K562 (cell line): ENCODE measurements around the gene TERC. TPM values are rescaled to one million over a fixed set of nuclear protein-coding genes. Genes with fewer than 3 reads are reported as not detected.

Experiments used
- BCOR ChIP-seq: fragments of 450-650 bp; IDR thresholded peaks from 2 replicates; pipeline ENCODE4 v1.6.1; 2016
- CCNT2 ChIP-seq: IDR thresholded peaks from 2 replicates; pipeline ENCODE4 v1.6.1; 2011; ENCODE audit warnings: borderline replicate concordance, low read depth, mild to moderate bottlenecking, moderate library complexity, mixed read lengths, low read length; ENCODE audit not compliant: insufficient read length; ENCODE audit errors: extremely low read depth
- DDX20 ChIP-seq: fragments of 450-650 bp; IDR thresholded peaks from 2 replicates; pipeline ENCODE4 v1.6.1; 2016; ENCODE audit warnings: missing genetic modification characterization, low read depth, mild to moderate bottlenecking, missing compliant biosample characterization, moderate library complexity
- HNRNPUL1 ChIP-seq: fragments of 200-400 bp; formaldehyde crosslinking; IDR thresholded peaks from 2 replicates; pipeline ENCODE4 v1.6.1; 2017; ENCODE audit warnings: low read length
- LCOR ChIP-seq: sonication (generic); formaldehyde crosslinking; IDR thresholded peaks from 2 replicates; pipeline ENCODE4 v1.8.0; 2022; ENCODE audit warnings: mild to moderate bottlenecking, missing genetic modification reagents
- MYC ChIP-seq, 2 experiments: fragments of 250-450 bp in 1 of 2; sonication (Bioruptor Pico) in 1 of 2; IDR thresholded peaks; 2 replicates each; pipeline versions ENCODE4 v1.5.1 to v1.6.1; 2012 to 2021; ENCODE audit warnings: low read depth in 2 of 2, borderline replicate concordance in 1 of 2, improper control_type of control experiment in 1 of 2, low read length in 1 of 2, mild to moderate bottlenecking in 1 of 2, moderate library complexity in 1 of 2
- PHTF2 ChIP-seq: fragments of 250-450 bp; sonication (Bioruptor Pico); IDR thresholded peaks from 2 replicates; pipeline ENCODE4 v1.5.0; 2021; ENCODE audit warnings: mild to moderate bottlenecking
- XRCC5 ChIP-seq: fragments of 200-400 bp; formaldehyde crosslinking; IDR thresholded peaks from 2 replicates; pipeline ENCODE4 v1.6.1; 2017; ENCODE audit warnings: low read depth, mild to moderate bottlenecking, low read length
- ZBTB1 ChIP-seq: sonication (generic); formaldehyde crosslinking; IDR thresholded peaks from 2 replicates; pipeline ENCODE4 v1.8.1; 2023; ENCODE audit warnings: missing genetic modification reagents, low read depth, mild to moderate bottlenecking, borderline replicate concordance
- ZFP36 ChIP-seq: fragments of 150-350 bp; IDR thresholded peaks from 2 replicates; pipeline ENCODE4 v1.6.1; 2018; ENCODE audit warnings: low read length, low read depth; ENCODE audit not compliant: partially characterized antibody
- ZNF140 ChIP-seq: fragments of 250-450 bp; sonication (Bioruptor Pico); IDR thresholded peaks from 2 replicates; pipeline ENCODE4 v1.8.0; 2021; ENCODE audit warnings: moderate library complexity, mild to moderate bottlenecking, inconsistent platforms
- ZNF143 ChIP-seq: sonication (generic); formaldehyde crosslinking; IDR thresholded peaks from 2 replicates; pipeline ENCODE4 v1.9.0; 2022; ENCODE audit warnings: mild to moderate bottlenecking, missing genetic modification reagents
- ZNF41 ChIP-seq: fragments of 250-450 bp; sonication (Bioruptor Pico); conservative IDR thresholded peaks from 2 replicates; pipeline ENCODE4 v1.4.0; 2020; ENCODE audit warnings: mild to moderate bottlenecking
- polyA plus RNA-seq, 8 experiments: library from polyadenylated mRNA; depleted of rRNA in 4 of 8; stranded (reverse) in 5 of 8; unstranded in 3 of 8; fragments of >200 nt; fragmentation: Nextera tagmentation in 2 of 8; fragmentation: Illumina TruSeq in 1 of 8; extraction: Ambion mirVana in 2 of 8; extraction: Trizol in 1 of 8; gene quantifications; 2 replicates each; pipeline versions ENCODE4 v1.2.1 to v1.2.3, GENCODE V29; 2011 to 2014; ENCODE audit warnings: inconsistent platforms in 1 of 8, missing spikeins in 1 of 8
- total RNA-seq, 7 experiments: library from RNA; depleted of rRNA in 6 of 7; stranded (reverse); fragments of >200 nt in 6 of 7; fragmentation: Illumina TruSeq in 2 of 7; extraction: Trizol in 2 of 7; gene quantifications; 2 replicates each; pipeline versions ENCODE4 v1.2.1 to v1.2.3, GENCODE V29; 2011 to 2021; ENCODE audit warnings: low replicate concordance in 1 of 7
- TF ChIP-seq, protein P1 (sequence below), 2 experiments: fragments of 450-650 bp; conservative IDR thresholded peaks; 2 replicates each; pipeline ENCODE4 v1.6.1; 2017; ENCODE audit warnings: mild to moderate bottlenecking in 2 of 2, moderate library complexity in 2 of 2
- TF ChIP-seq, protein P2 (sequence below): fragments of 250-450 bp; sonication (Bioruptor Pico); IDR thresholded peaks from 2 replicates; pipeline ENCODE4 v1.8.0; 2021; ENCODE audit warnings: borderline replicate concordance, mild to moderate bottlenecking, moderate library complexity; ENCODE audit not compliant: poor library complexity, severe bottlenecking

TERC gene
- total and polyA plus RNA-seq, 9 of the 15 experiments (the other 6 are each of a cell fraction or from before 2014, with no cell fraction given): 0.77 to 234 (median 27.9) TPM; not detected in 3

DNA sequence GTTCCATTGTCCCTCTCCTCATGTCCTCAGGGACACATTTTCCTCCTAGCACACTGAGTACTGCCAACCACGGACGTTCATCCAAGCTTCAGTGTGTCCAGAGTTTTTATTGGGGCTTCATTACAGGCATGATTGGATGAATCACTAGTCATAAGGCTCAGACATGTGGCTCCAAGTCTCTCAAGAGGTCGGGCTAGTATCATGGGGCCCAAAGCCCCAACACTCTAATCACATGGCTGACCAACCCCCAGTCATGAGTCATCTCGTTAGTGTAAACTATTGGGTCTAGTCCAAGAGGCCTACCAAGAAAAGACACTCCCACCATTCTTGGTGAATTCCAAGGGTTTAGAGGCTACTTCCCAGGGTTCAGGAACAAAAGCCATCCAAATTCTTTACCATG lies 4.4 kb downstream of the TERC start (continued):
- TF ChIP-seq, protein P1, sequence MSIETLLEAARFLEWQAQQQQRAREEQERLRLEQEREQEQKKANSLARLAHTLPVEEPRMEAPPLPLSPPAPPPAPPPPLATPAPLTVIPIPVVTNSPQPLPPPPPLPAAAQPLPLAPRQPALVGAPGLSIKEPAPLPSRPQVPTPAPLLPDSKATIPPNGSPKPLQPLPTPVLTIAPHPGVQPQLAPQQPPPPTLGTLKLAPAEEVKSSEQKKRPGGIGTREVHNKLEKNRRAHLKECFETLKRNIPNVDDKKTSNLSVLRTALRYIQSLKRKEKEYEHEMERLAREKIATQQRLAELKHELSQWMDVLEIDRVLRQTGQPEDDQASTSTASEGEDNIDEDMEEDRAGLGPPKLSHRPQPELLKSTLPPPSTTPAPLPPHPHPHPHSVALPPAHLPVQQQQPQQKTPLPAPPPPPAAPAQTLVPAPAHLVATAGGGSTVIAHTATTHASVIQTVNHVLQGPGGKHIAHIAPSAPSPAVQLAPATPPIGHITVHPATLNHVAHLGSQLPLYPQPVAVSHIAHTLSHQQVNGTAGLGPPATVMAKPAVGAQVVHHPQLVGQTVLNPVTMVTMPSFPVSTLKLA (conservative IDR thresholded peaks at IDR 0.05): peak in 1 of 2 experiments; percentile 69; a peak in 2 of 4 replicates
- TF ChIP-seq DDX20 (tag): no peak
- TF ChIP-seq CCNT2: no peak
- TF ChIP-seq ZNF41 (CRISPR knock-in tag): no peak
- no peak for TF ChIP-seq HNRNPUL1
- no peak for TF ChIP-seq ZBTB1 (CRISPR knock-in tag)
- peak; percentile 81 for TF ChIP-seq MYC (IDR thresholded peaks at IDR 0.05; ENCODE audit: low read depth, low read length)
- TF ChIP-seq MYC (CRISPR knock-in tag; IDR thresholded peaks at IDR 0.05; ENCODE audit: borderline replicate concordance, low read depth): no peak
- TF ChIP-seq BCOR: no peak
- no peak for TF ChIP-seq ZNF140 (CRISPR knock-in tag)
- no peak for TF ChIP-seq PHTF2 (CRISPR knock-in tag)
- TF ChIP-seq LCOR (CRISPR knock-in tag): no peak
- no peak for TF ChIP-seq ZFP36
- no peak for TF ChIP-seq XRCC5
- TF ChIP-seq, protein P2, sequence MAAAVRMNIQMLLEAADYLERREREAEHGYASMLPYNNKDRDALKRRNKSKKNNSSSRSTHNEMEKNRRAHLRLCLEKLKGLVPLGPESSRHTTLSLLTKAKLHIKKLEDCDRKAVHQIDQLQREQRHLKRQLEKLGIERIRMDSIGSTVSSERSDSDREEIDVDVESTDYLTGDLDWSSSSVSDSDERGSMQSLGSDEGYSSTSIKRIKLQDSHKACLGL: no peak
- no peak for TF ChIP-seq ZNF143
